OCI-LY7 (cell line): Measurements from ENCODE around the gene HEPN1. TPM values are rescaled to one million over a fixed set of nuclear protein-coding genes. Genes with fewer than 3 reads are reported as not detected.

Source experiments
- BruUV-seq: library from RNA; stranded (reverse); fragments of 400-500 nt; replicated peaks from 2 replicates; lab custom pipeline; 2021; lab: Mats Ljungman, UMichigan
- CTCF ChIA-PET: fragments of 300-600 bp; sonication (Branson Sonifier 250); formaldehyde crosslinking; loops from one replicate; lab custom pipeline; 2022; ENCODE audit warnings: antibody characterized with exemption; ENCODE audit not compliant: unreplicated experiment; lab: Charles Lee
- POLR2A ChIA-PET: fragments of 300-600 bp; sonication (Branson Sonifier 250); formaldehyde crosslinking; loops from one replicate; lab custom pipeline; 2022; ENCODE audit warnings: antibody characterized with exemption; lab: Charles Lee
- DNase-seq: peaks from one replicate; pipeline ENCODE4 v3.0.0-alpha.2; 2015; ENCODE audit warnings: low spot score
- H2AFZ ChIP-seq: fragments of 200-600 bp; sonication (generic), shearing (Covaris generic); 2 replicates; pipeline ENCODE4 v1.6.1; 2014; ENCODE audit warnings: mild to moderate bottlenecking, antibody characterized with exemption, low read length, moderate library complexity
- H3K27ac ChIP-seq: fragments of 200-600 bp; sonication (generic); 2 replicates; pipeline ENCODE4 v1.5.1; 2014; ENCODE audit warnings: mixed run types, low read depth, mild to moderate bottlenecking, moderate library complexity, low read length, inconsistent platforms; ENCODE audit not compliant: poor library complexity, severe bottlenecking
- H3K36me3 ChIP-seq: fragments of 200-600 bp; sonication (generic); 2 replicates; pipeline ENCODE4 v1.6.1; 2014; ENCODE audit warnings: mild to moderate bottlenecking, antibody characterized with exemption, low read length, moderate library complexity, mixed read lengths; ENCODE audit not compliant: insufficient read depth
- H3K4me1 ChIP-seq: fragments of 200-600 bp; sonication (generic); 2 replicates; pipeline ENCODE4 v1.5.1; 2014; ENCODE audit warnings: mild to moderate bottlenecking, low read length; ENCODE audit not compliant: insufficient read depth, poor library complexity, severe bottlenecking
- H3K4me2 ChIP-seq: fragments of 200-600 bp; sonication (generic); 2 replicates; pipeline ENCODE4 v1.6.1; 2014; ENCODE audit warnings: mild to moderate bottlenecking, low read length
- H3K4me3 ChIP-seq: fragments of 200-600 bp; sonication (generic); 2 replicates; pipeline ENCODE4 v1.5.1; 2014; ENCODE audit warnings: mild to moderate bottlenecking, low read depth, low read length; ENCODE audit not compliant: poor library complexity, severe bottlenecking
- H3K79me2 ChIP-seq: fragments of 200-600 bp; sonication (generic); 2 replicates; pipeline ENCODE4 v1.6.1; 2016; ENCODE audit warnings: low read depth, mild to moderate bottlenecking, low read length, moderate library complexity, mixed read lengths; ENCODE audit not compliant: insufficient read depth
- H3K9me2 ChIP-seq: fragments of 200-600 bp; sonication (generic); 2 replicates; pipeline ENCODE4 v1.6.1; 2016; ENCODE audit warnings: mild to moderate bottlenecking, low read length, mixed read lengths; ENCODE audit not compliant: insufficient read depth
- H3K9me3 ChIP-seq: fragments of 200-600 bp; sonication (generic); 2 replicates; pipeline ENCODE4 v1.6.1; 2014; ENCODE audit warnings: mild to moderate bottlenecking, mixed run types, low read length, mixed read lengths
- H4K20me1 ChIP-seq: fragments of 200-600 bp; sonication (generic); 2 replicates; pipeline ENCODE4 v1.6.1; 2014; ENCODE audit warnings: mild to moderate bottlenecking, antibody characterized with exemption, low read length, moderate library complexity, mixed read lengths; ENCODE audit not compliant: insufficient read depth
- EZH2phosphoT487 ChIP-seq: fragments of 200-600 bp; sonication (generic); IDR thresholded peaks from 2 replicates; pipeline ENCODE4 v1.6.1; 2018; ENCODE audit warnings: low read depth, borderline replicate concordance, mild to moderate bottlenecking, mixed run types, antibody characterized with exemption, low read length, moderate library complexity, mixed read lengths
- intact Hi-C: fragments of 100-400 bp; cut with micrococcal nuclease; formaldehyde crosslinking; loops from one replicate; pipeline ENCODE4 v1.10.0; 2022; ENCODE audit not compliant: unreplicated experiment
- total RNA-seq, 2 experiments: library from RNA; depleted of rRNA in 1 of 2; stranded (reverse); fragments of >200 nt in 1 of 2; shearing (Covaris generic) in 1 of 2; gene quantifications; 2 replicates each; pipeline ENCODE4 v1.2.3, GENCODE V29; 2014 to 2022
- TF ChIP-seq, protein P1 (sequence below): fragments of 200-600 bp; sonication (generic); conservative IDR thresholded peaks from 2 replicates; pipeline ENCODE4 v1.5.1; 2014; ENCODE audit warnings: mild to moderate bottlenecking, antibody characterized with exemption, low read length, moderate library complexity, mixed read lengths

Gene HEPN1
- total RNA-seq, 2 experiments from 2014 or later, result not detected

GRCh38 chr11:124944565-124944964 is 25.5 kb downstream of the HEPN1 start:
- Histone ChIP-seq H3K4me2 (no peak overlapping the region), H3K79me2 (no peaks in the 10 kb centered on the region), H3K4me1 (no peaks in the 10 kb centered on the region), H3K36me3 (no peaks in the 10 kb centered on the region), H4K20me1 (no peaks in the 10 kb centered on the region), H3K9me3 (no peaks in the 10 kb centered on the region), H3K4me3 (no peak overlapping the region), H2AFZ (no peak overlapping the region), H3K9me2 (no peaks in the 10 kb centered on the region), H3K27ac (no peak overlapping the region)
- DNase-seq, result no peak
- TF ChIP-seq EZH2phosphoT487, result no peak
- no TSS peak for BruUV-seq
- intact Hi-C loops, result no loop called here
- POLR2A ChIA-PET, result interaction anchor here (0.6 to 3.0 kb wide), 3 partner anchors 10 to 134 kb away, joined by 3 to 15 read pairs (median 6); partner anchors contain the start of gene CCDC15
- CTCF ChIA-PET, result no interaction called here

GRCh38 chr11:124945826-124946225 is 26.8 kb downstream of the HEPN1 start:
- Histone ChIP-seq H3K4me3 (no peak overlapping the region), H3K79me2 (no peaks in the 10 kb centered on the region), H4K20me1 (no peaks in the 10 kb centered on the region), H3K36me3 (no peaks in the 10 kb centered on the region), H3K4me2 (no peak overlapping the region), H3K9me3 (no peaks in the 10 kb centered on the region), H3K27ac (no peak overlapping the region), H3K4me1 (no peaks in the 10 kb centered on the region), H3K9me2 (no peaks in the 10 kb centered on the region), H2AFZ (no peak overlapping the region)
- no TSS peak for BruUV-seq
- CTCF ChIA-PET, result no interaction called here
- no peak for DNase-seq
- POLR2A ChIA-PET, result interaction anchor here (0.7 to 3.0 kb wide), 2 partner anchors 9 to 1296 kb away, joined by 3 to 15 read pairs; partner anchors contain the start of gene CCDC15
- no peak for TF ChIP-seq EZH2phosphoT487
- TF ChIP-seq, protein P1, sequence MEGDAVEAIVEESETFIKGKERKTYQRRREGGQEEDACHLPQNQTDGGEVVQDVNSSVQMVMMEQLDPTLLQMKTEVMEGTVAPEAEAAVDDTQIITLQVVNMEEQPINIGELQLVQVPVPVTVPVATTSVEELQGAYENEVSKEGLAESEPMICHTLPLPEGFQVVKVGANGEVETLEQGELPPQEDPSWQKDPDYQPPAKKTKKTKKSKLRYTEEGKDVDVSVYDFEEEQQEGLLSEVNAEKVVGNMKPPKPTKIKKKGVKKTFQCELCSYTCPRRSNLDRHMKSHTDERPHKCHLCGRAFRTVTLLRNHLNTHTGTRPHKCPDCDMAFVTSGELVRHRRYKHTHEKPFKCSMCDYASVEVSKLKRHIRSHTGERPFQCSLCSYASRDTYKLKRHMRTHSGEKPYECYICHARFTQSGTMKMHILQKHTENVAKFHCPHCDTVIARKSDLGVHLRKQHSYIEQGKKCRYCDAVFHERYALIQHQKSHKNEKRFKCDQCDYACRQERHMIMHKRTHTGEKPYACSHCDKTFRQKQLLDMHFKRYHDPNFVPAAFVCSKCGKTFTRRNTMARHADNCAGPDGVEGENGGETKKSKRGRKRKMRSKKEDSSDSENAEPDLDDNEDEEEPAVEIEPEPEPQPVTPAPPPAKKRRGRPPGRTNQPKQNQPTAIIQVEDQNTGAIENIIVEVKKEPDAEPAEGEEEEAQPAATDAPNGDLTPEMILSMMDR, result no peak
- intact Hi-C loops, result no loop called here

DNA sequence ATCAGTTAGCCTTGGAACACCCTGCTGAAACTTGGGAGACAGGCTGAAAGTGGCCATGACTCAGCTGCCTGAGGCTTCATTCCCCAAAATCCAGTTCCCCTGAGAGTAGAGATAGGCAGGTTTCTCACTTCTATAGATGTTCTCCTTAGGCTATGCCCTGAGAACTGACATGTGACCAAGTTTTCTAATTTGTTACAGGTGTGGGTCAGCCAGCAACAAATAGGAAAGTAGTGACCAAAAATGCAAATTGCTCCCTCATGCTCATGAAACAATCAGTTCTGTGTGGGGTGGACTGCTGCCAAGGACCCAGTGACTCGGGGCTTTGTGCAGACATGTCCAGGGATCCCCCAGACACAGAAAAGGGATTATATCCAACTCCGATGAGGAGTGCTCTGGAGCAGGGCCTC is 27.7 kb downstream of the HEPN1 start:
- no peak overlapping the region for H2AFZ ChIP-seq
- H4K20me1 ChIP-seq, result no peaks in the 10 kb centered on the region
- TF ChIP-seq, protein P1, result no peak
- H3K9me2 ChIP-seq, result no peaks in the 10 kb centered on the region
- H3K9me3 ChIP-seq, result no peaks in the 10 kb centered on the region
- ChIA-PET POLR2A (no interaction called here), CTCF (no interaction called here)
- BruUV-seq, result no TSS peak
- no peak overlapping the region for H3K27ac ChIP-seq
- no peaks in the 10 kb centered on the region for H3K36me3 ChIP-seq
- no peaks in the 10 kb centered on the region for H3K4me1 ChIP-seq
- intact Hi-C loops, result no loop called here
- H3K4me3 ChIP-seq, result no peak overlapping the region
- no peak overlapping the region for H3K4me2 ChIP-seq
- DNase-seq, result no peak
- no peaks in the 10 kb centered on the region for H3K79me2 ChIP-seq
